Hematopoietic multipotent progenitor cell (in vitro differentiated cells): ENCODE measurements around the gene GPC6. TPM values are rescaled to one million over a fixed set of nuclear protein-coding genes. Genes with fewer than 3 reads are reported as not detected.

Experiments
- DNase-seq, 3 donors: peaks; one replicate each; pipeline ENCODE4 v3.0.0-alpha.2; 2011 to 2015; ENCODE audit warnings: low read depth in 2 of 3, low spot score in 2 of 3
- total RNA-seq: library from RNA; depleted of rRNA; stranded (reverse); fragments of >200 nt; gene quantifications from one replicate; pipeline ENCODE4 v1.2.3, GENCODE V29; 2012

Gene GPC6
- total RNA-seq, 1 donor: 0.54 TPM

DNA sequence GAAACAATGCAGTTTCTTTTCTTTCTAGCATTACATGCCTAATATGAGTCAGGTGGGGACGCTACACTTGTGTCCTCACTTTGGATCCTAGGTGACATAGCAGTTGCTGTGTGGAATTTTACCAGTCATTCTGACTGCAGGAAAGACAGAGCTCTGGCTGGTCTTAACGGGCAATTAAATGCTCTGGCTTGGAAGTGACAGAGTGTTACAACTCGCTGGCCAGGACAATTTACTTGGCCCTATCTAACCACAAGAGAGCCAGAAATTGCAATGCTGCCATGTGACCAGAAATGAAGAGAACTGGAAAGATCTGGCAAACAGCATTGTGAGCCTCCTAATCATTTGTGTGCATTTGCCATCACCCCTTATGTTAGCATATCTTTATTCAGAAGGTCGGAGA lies 901.8 kb downstream of the GPC6 start:
- no peak for DNase-seq

GRCh38 chr13:94129490-94129894 lies 902.9 kb downstream of the GPC6 start:
- no peak for DNase-seq

- DNase-seq: no peak
Measured at GRCh38 chr13:94138831-94139230, 912.2 kb downstream of the GPC6 start.

- no peak for DNase-seq
Measured at GRCh38 chr13:94139393-94139995, 912.9 kb downstream of the GPC6 start.

- no peak for DNase-seq
Measured at GRCh38 chr13:94140027-94140426, 913.4 kb downstream of the GPC6 start.

- no peak for DNase-seq
Measured at GRCh38 chr13:94140511-94140910, 913.9 kb downstream of the GPC6 start.

DNA sequence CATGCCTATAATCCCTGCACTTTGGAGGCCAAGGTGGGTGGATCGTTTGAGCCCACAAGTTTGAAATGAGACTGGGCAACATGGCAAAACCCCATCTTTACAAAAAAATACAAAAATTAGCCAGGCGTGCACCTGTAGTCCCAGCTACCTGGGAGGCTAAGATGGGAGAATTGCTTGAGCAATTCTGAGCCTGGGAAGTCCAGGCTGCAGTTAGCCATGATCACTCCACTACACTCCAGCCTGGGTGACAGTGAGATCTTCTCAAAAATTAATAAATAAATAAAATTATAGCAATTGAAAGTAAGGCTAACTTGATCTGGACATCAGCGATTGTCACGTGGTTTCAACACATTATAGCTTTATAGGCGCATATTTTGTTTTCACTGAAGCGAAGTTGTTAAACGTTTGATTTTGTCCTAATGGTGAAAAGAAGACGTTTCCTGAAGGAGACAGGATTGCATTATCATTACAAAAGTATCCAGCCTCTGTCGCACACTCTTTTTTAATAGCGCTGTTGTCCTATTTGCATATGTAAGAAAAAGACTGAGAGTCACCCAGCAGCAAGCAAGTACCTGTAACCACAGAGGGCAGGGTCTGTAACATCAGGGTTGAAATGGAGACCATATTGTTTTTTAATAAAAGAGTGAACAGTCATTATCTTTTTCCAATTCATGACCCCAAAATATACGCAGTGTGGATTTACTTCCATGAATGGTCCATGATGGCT lies 917.2 kb downstream of the GPC6 start:
- DNase-seq: no peak

- DNase-seq: no peak
Measured at GRCh38 chr13:94145966-94146365, 919.4 kb downstream of the GPC6 start.

DNA sequence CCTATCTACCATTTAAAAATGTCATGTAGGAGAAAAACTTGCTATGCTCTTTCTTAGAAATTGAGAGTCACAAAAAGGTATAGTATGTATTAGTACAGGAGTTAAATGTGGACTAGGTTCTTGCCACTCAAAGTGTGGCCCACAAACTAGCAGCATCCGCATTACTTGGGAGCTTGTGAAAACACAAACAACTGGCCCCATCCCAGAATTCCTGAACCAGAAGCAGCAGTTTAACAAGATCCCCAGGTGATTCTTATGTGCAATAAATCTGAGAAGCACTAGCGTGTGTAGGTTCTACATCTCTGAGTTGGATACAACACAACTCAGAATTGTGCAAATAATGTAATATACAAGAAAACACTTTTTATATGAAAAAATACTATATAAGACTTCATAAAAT lies 927.0 kb downstream of the GPC6 start:
- no peak for DNase-seq

DNA sequence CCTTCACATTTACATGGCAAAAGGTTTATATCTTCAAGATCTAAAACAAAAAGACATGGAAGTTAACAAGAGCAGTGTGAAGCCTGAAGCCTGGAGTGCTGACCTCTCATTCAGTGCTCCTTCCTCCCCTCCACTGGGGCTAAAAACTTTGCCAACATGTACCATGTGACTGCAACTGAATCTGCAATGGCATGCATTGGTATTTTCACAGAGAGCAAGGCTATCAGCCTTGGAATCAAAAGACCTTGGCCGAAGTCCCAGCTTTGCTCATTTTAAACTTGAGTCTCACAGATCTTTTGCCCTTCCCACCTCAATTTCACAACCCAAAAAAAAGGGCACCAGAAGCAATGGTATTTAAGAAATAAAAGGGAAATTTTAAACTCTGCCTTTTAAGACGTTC lies 927.8 kb downstream of the GPC6 start:
- DNase-seq: no peak

DNA sequence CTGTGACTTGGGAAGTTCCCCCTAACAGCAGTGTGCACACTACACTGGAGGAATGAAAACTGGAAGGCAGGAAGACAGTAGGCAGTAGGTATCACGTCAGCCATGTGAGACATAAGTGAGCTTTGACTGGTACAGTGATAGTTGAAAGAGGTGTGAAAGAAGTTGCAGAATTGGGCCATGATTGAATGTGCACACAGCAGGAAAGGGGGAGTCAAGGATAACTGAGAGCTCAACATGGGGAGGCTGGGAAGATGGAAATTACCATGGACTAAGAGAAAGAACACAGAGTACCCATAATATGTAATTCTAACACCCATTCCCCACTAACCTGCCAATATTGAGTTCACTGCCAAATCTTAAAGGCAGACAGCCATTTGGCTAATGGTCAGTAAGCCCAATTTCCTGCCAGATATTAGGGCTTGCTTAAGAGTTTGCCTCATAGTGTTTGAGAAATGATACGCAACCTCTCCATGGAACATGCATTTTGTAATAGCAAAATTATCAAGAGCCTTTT lies 931.2 kb downstream of the GPC6 start:
- DNase-seq: no peak

GRCh38 chr13:94160875-94161274 lies 934.3 kb downstream of the GPC6 start:
- DNase-seq: no peak

DNA sequence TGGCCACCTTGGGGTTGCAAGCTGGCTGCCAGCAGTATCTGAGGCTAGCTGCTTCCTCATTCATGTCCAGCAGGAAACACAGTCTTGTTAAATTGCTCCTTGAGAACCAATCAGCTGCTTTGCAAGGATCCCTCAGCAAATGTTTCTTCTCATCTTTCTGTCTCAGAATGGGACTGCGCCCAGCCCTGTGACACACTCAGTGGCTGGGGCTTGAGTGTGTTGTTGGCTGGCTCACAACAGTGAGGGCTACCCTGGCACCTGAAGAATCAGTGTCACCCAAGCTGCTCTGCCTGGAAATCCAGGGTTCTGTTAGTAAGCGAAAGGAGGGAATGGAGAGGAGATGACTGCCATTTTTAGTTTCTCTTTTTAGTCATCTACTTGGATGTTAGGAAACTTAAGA lies 935.7 kb downstream of the GPC6 start:
- DNase-seq: no peak

- no peak for DNase-seq
Measured at GRCh38 chr13:94163535-94163934, 936.9 kb downstream of the GPC6 start.

- DNase-seq: no peak
Measured at GRCh38 chr13:94168783-94169453, 942.3 kb downstream of the GPC6 start.

- DNase-seq: no peak
Measured at GRCh38 chr13:94169454-94170144, 943.0 kb downstream of the GPC6 start.

DNA sequence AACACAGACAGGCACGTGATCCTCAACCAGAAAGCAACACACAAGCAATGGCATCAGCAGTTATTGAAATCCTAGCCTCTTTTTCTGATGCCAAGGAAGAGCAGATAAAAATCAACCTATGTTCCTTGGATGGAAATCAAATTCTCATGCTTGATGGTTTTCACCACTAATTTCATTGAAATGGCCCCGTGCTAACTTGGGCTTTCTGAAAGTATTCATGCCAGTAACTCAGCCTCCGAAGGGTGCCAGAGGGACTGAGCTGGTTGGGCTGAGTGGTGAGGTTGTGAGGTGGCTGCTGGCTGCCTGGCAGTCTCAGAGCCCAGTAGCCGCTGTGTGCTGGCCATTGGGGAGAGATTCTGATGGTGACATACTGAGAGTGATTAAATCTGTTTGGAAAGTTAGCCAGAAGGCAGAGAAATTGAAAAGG lies 943.6 kb downstream of the GPC6 start:
- DNase-seq: no peak

DNA sequence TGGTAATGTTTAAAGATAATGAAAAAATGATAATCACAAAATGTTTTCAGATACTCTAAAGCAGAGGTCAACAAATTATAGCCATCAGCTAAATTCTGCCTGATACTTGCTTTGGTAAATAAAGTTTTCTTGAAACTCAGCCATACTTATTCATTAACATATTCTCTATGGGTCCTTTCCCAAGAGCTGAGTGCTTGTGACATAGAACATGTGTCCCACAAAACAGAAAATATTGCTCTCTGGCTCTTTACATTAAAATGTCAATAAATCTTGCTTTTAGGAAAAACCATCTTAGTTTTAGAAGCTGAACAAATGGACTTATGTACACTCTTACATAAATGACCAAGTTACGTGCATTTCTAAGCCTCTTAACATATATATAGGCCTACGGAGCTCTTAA lies 945.8 kb downstream of the GPC6 start:
- DNase-seq: no peak

- no peak for DNase-seq
Measured at GRCh38 chr13:94173312-94173854, 946.8 kb downstream of the GPC6 start.

GRCh38 chr13:94174009-94174408 lies 947.4 kb downstream of the GPC6 start:
- no peak for DNase-seq

DNA sequence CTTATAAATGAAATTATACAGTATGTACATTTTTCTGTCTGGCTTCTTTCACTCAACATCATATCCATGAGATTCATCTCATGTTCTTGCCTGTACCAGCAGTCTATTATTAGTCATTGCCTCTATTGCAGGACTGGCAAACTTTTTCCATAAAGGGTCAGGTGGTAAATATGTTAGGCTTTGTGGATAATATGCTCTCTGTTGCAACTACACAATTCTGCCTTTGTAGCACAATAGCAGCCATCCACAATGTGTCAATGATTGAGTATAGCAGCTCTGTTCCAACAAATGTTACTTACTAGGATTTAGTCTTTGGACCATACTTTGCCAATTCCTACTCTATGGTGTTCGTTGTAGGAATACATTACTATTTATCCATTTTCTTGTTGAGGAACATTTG lies 948.5 kb downstream of the GPC6 start:
- no peak for DNase-seq
